Transverse colon (tissue), 4 donors: ENCODE measurements around the gene UBA6. TPM values are rescaled to one million over a fixed set of nuclear protein-coding genes. Genes with fewer than 3 reads are reported as not detected.

ENCODE experiments used
- DNase-seq: peaks from one replicate; pipeline ENCODE4 v3.0.0-alpha.2; 2019
- H3K27ac ChIP-seq, 4 donors: fragments of 200-600 bp; sonication (generic); 2 replicates each; pipeline ENCODE4 v1.5.1; 2016 to 2018; ENCODE audit warnings: inconsistent platforms in 4 of 4
- H3K27me3 ChIP-seq: fragments of 200-600 bp; sonication (generic); 2 replicates; pipeline ENCODE4 v1.5.1; 2017; ENCODE audit warnings: inconsistent platforms
- H3K36me3 ChIP-seq, 4 donors: fragments of 200-600 bp; sonication (generic); 2 replicates each; pipeline ENCODE4 v1.5.1; 2017 to 2019; ENCODE audit warnings: inconsistent platforms in 4 of 4
- H3K4me1 ChIP-seq, 4 donors: fragments of 200-600 bp; sonication (generic); 2 replicates each; pipeline ENCODE4 v1.5.1; 2017 to 2020; ENCODE audit warnings: inconsistent platforms in 4 of 4
- H3K4me3 ChIP-seq, 4 donors: fragments of 200-600 bp; sonication (generic); 1 replicate in 1 of 4; 2 replicates in 3 of 4; pipeline versions ENCODE4 v1.5.1 to v1.6.1; 2017 to 2019; ENCODE audit warnings: inconsistent platforms in 4 of 4
- H3K9me3 ChIP-seq, 2 donors: fragments of 200-600 bp; sonication (generic); 2 replicates each; pipeline ENCODE4 v1.5.1; 2017 to 2019; ENCODE audit warnings: inconsistent platforms in 2 of 2
- CTCF ChIP-seq, 5 experiments: fragments of 200-600 bp in 3 of 5; fragments of 450-650 bp in 2 of 5; sonication (generic) in 3 of 5; IDR thresholded peaks; 1 replicate in 2 of 5; 2 replicates in 3 of 5; pipeline ENCODE4 v1.5.1; 2016 to 2017; ENCODE audit warnings: antibody characterized with exemption in 5 of 5, inconsistent platforms in 3 of 5, mild to moderate bottlenecking in 2 of 5, moderate library complexity in 1 of 5
- EP300 ChIP-seq: sonication (generic); formaldehyde crosslinking; IDR thresholded peaks from one replicate; pipeline ENCODE4 v1.6.1; 2017; ENCODE audit warnings: antibody characterized with exemption, low read depth
- POLR2A ChIP-seq: fragments of 450-650 bp; IDR thresholded peaks from one replicate; pipeline ENCODE4 v1.6.1; 2016; ENCODE audit warnings: antibody characterized with exemption, mild to moderate bottlenecking, moderate library complexity
- POLR2AphosphoS5 ChIP-seq, 3 donors: sonication (generic); formaldehyde crosslinking; IDR thresholded peaks; one replicate each; pipeline ENCODE4 v1.6.1; 2016; ENCODE audit warnings: antibody characterized with exemption in 3 of 3
- WGBS, 2 donors: methylation state at CpG; one replicate each; pipeline ENCODE4 v1.1.5; 2018; ENCODE audit warnings: low coverage in 1 of 2; 5-methylcytosine and 5-hydroxymethylcytosine counted together
- in situ Hi-C, 4 donors: fragments of 200-750 bp; cut with MboI; loops; one replicate each; pipeline versions ENCODE4 v1.15.0 to v1.15.1; 2017; ENCODE audit warnings: low sequenced_read_pairs in 3 of 4, low pct_ligation_motif_present in 1 of 4, low pct_unique_long_range_greater_than_20kb in 1 of 4
- intact Hi-C: fragments of 100-400 bp; cut with DNase I; formaldehyde crosslinking; loops from one replicate; pipeline ENCODE4 v1.15.1; 2023; ENCODE audit warnings: low total_unique reads
- total RNA-seq, 4 donors: library from RNA; depleted of rRNA; stranded (reverse); fragments of >200 nt; gene quantifications; one replicate each; pipeline ENCODE4 v1.1.0, GENCODE V29; 2016

Gene UBA6
- total RNA-seq, 4 donors from 2014 or later, result 20.9 to 52.7 (median 48.6) TPM

- Histone ChIP-seq H3K36me3 (no peaks in the 10 kb centered on the region), H3K4me1 (no peaks in the 10 kb centered on the region), H3K27me3 (no peaks in the 10 kb centered on the region), H3K9me3 (no peaks in the 10 kb centered on the region), H3K27ac (no peak overlapping the region), H3K4me3 (no peak overlapping the region)
- intact Hi-C loops (loop anchor here (5.0 kb wide), 1 partner anchor 370 kb away; no protein-coding TSS in a partner anchor), in situ Hi-C loops (no loop called here)
- TF ChIP-seq CTCF (IDR thresholded peaks at IDR 0.05) (no peak), POLR2A (no peak), EP300 (no peak), POLR2AphosphoS5 (IDR thresholded peaks at IDR 0.05) (no peak)
- no peak for DNase-seq
- 73 to 74% methylated on average over 4 of the region's 4 CpGs for WGBS, 2 donors
Measured at GRCh38 chr4:67727124-67727850, 26.3 kb upstream of the UBA6 start.

GRCh38 chr4:67725981-67726380 is 25.0 kb upstream of the UBA6 start:
- Histone ChIP-seq H3K27me3 (no peaks in the 10 kb centered on the region), H3K36me3 (no peaks in the 10 kb centered on the region), H3K27ac (no peak overlapping the region), H3K4me1 (no peaks in the 10 kb centered on the region), H3K4me3 (no peak overlapping the region), H3K9me3 (no peaks in the 10 kb centered on the region)
- TF ChIP-seq POLR2AphosphoS5 (IDR thresholded peaks at IDR 0.05), result no peak
- TF ChIP-seq CTCF (IDR thresholded peaks at IDR 0.05), result no peak
- TF ChIP-seq EP300, result no peak
- no peak for TF ChIP-seq POLR2A
- in situ Hi-C loops (no loop called here), intact Hi-C loops (loop anchor here (5.0 kb wide), 1 partner anchor 369 kb away; no protein-coding TSS in a partner anchor)
- no peak for DNase-seq
- 86 to 100% methylated on average over 1 to 4 of the region's 4 CpGs for WGBS, 2 donors

GRCh38 chr4:67725132-67725531 is 24.2 kb upstream of the UBA6 start:
- H3K27me3 ChIP-seq, result no peaks in the 10 kb centered on the region
- H3K4me3 ChIP-seq, result no peak overlapping the region
- no peak for DNase-seq
- WGBS, 2 donors, result 94 to 100% methylated on average over 1 of the region's 1 CpG
- in situ Hi-C loops (no loop called here), intact Hi-C loops (loop anchor here (5.0 kb wide), 1 partner anchor 368 kb away; no protein-coding TSS in a partner anchor)
- TF ChIP-seq POLR2AphosphoS5 (IDR thresholded peaks at IDR 0.05), result no peak
- TF ChIP-seq CTCF (IDR thresholded peaks at IDR 0.05), result no peak
- no peak for TF ChIP-seq EP300
- TF ChIP-seq POLR2A, result no peak
- no peaks in the 10 kb centered on the region for H3K36me3 ChIP-seq
- H3K4me1 ChIP-seq, result no peaks in the 10 kb centered on the region
- no peaks in the 10 kb centered on the region for H3K9me3 ChIP-seq
- no peak overlapping the region for H3K27ac ChIP-seq

- Histone ChIP-seq H3K36me3 (no peaks in the 10 kb centered on the region), H3K27me3 (no peaks in the 10 kb centered on the region), H3K27ac (no peak overlapping the region), H3K9me3 (no peaks in the 10 kb centered on the region), H3K4me1 (no peaks in the 10 kb centered on the region), H3K4me3 (no peak overlapping the region)
- intact Hi-C loops, result no loop called here
- DNase-seq, result no peak
- in situ Hi-C loops, result no loop called here
- no peak for TF ChIP-seq EP300
- no peak for TF ChIP-seq CTCF (IDR thresholded peaks at IDR 0.05)
- no peak for TF ChIP-seq POLR2A
- TF ChIP-seq POLR2AphosphoS5 (IDR thresholded peaks at IDR 0.05), result no peak
- WGBS, 2 donors, result 89 to 96% methylated on average over 9 to 10 of the region's 10 CpGs
Measured at GRCh38 chr4:67723949-67724348, 23.0 kb upstream of the UBA6 start.
